ENCODE data around the gene TRIO. TPM values are rescaled to one million over a fixed set of nuclear protein-coding genes. Genes with fewer than 3 reads are reported as not detected.

TRIO gene
- polyA plus RNA-seq, 1 donor: 130 TPM

- DNase-seq: no peak
These were observed 214.3 kb downstream of the TRIO start for GRCh38 chr5:14357441-14357840.

GRCh38 chr5:14357851-14358250, 214.7 kb downstream of the TRIO start:
- DNase-seq: no peak

- no peak for DNase-seq
These were observed 215.4 kb downstream of the TRIO start for GRCh38 chr5:14358536-14358935.

- DNase-seq: no peak
These were observed 216.2 kb downstream of the TRIO start for GRCh38 chr5:14359069-14360043.

- no peak for DNase-seq
These were observed 219.3 kb downstream of the TRIO start for GRCh38 chr5:14362491-14362890.

GRCh38 chr5:14364096-14364495, 221.0 kb downstream of the TRIO start:
- DNase-seq: no peak

- DNase-seq: peak; percentile 12
These were observed 221.7 kb downstream of the TRIO start for GRCh38 chr5:14364576-14365472.

- no peak for DNase-seq
These were observed 222.8 kb downstream of the TRIO start for GRCh38 chr5:14365831-14366430.

GRCh38 chr5:14366763-14367162, 223.6 kb downstream of the TRIO start:
- DNase-seq: no peak

- no peak for DNase-seq
These were observed 224.2 kb downstream of the TRIO start for GRCh38 chr5:14367364-14367763.

GRCh38 chr5:14369780-14370179, 226.6 kb downstream of the TRIO start:
- no peak for DNase-seq

GRCh38 chr5:14370386-14370785, 227.2 kb downstream of the TRIO start:
- DNase-seq: no peak

GRCh38 chr5:14373685-14374084, 230.5 kb downstream of the TRIO start:
- DNase-seq: no peak

- DNase-seq: peak; percentile 15
These were observed 231.0 kb downstream of the TRIO start for GRCh38 chr5:14374100-14374499.

GRCh38 chr5:14376789-14377188, 233.6 kb downstream of the TRIO start:
- no peak for DNase-seq

- no peak for DNase-seq
These were observed 236.8 kb downstream of the TRIO start for GRCh38 chr5:14379739-14380497.

- no peak for DNase-seq
These were observed 237.6 kb downstream of the TRIO start for GRCh38 chr5:14380712-14381111.

- DNase-seq: no peak
These were observed 239.5 kb downstream of the TRIO start for GRCh38 chr5:14382640-14383039.

GRCh38 chr5:14383923-14384322, 240.8 kb downstream of the TRIO start:
- DNase-seq: no peak

GRCh38 chr5:14385019-14385418, 241.9 kb downstream of the TRIO start:
- no peak for DNase-seq

- DNase-seq: no peak
These were observed 243.9 kb downstream of the TRIO start for GRCh38 chr5:14386884-14387624.

Measured in left kidney (tissue), 2 donors.